Activated naive CD4-positive, alpha-beta T cell treated with Interleukin-2 at 50 U/mL for 16 hours (primary cell): ENCODE results near the gene HIPK2.

Experiments used
- DNase-seq: peaks from one replicate; pipeline ENCODE4 v3.0.0-alpha.2; 2020

Gene HIPK2

GRCh38 chr7:139777948-139778841 is at the start of gene HIPK2:
HIPK2 (minus strand) TSS chr7:139777998; CDS start chr7:139777623, 375 bp downstream.
- peak; percentile 77 for DNase-seq

GRCh38 chr7:139827042-139827441 is 49.2 kb upstream of the HIPK2 start:
- DNase-seq: no peak

- DNase-seq: no peak
Observed at GRCh38 chr7:139825666-139826290, 48.0 kb upstream of the HIPK2 start.

- no peak for DNase-seq
Observed at GRCh38 chr7:139823959-139824521, 46.2 kb upstream of the HIPK2 start.

- no peak for DNase-seq
Observed at GRCh38 chr7:139822855-139823254, 45.1 kb upstream of the HIPK2 start.

GRCh38 chr7:139821349-139822105 is 43.7 kb upstream of the HIPK2 start:
- no peak for DNase-seq

GRCh38 chr7:139820089-139820488 is 42.3 kb upstream of the HIPK2 start:
- no peak for DNase-seq

- no peak for DNase-seq
Observed at GRCh38 chr7:139817249-139817648, 39.5 kb upstream of the HIPK2 start.

GRCh38 chr7:139813689-139814088 is 35.9 kb upstream of the HIPK2 start:
- no peak for DNase-seq

GRCh38 chr7:139813151-139813550 is 35.4 kb upstream of the HIPK2 start:
- DNase-seq: no peak

- no peak for DNase-seq
Observed at GRCh38 chr7:139811066-139811465, 33.3 kb upstream of the HIPK2 start.

- no peak for DNase-seq
Observed at GRCh38 chr7:139808846-139809442, 31.1 kb upstream of the HIPK2 start.

GRCh38 chr7:139808427-139808826 is 30.6 kb upstream of the HIPK2 start:
- no peak for DNase-seq

- DNase-seq: no peak
Observed at GRCh38 chr7:139807009-139807408, 29.2 kb upstream of the HIPK2 start.

GRCh38 chr7:139804571-139804970 is 26.8 kb upstream of the HIPK2 start:
- DNase-seq: no peak

GRCh38 chr7:139799586-139799985 is 21.8 kb upstream of the HIPK2 start:
- no peak for DNase-seq

GRCh38 chr7:139798892-139799291 is 21.1 kb upstream of the HIPK2 start:
- DNase-seq: no peak

- no peak for DNase-seq
Observed at GRCh38 chr7:139798221-139798620, 20.4 kb upstream of the HIPK2 start.

- no peak for DNase-seq
Observed at GRCh38 chr7:139797607-139798006, 19.8 kb upstream of the HIPK2 start.

- no peak for DNase-seq
Observed at GRCh38 chr7:139791316-139791715, 13.5 kb upstream of the HIPK2 start.

- no peak for DNase-seq
Observed at GRCh38 chr7:139784648-139785047, 6.8 kb upstream of the HIPK2 start.

GRCh38 chr7:139783647-139784385 is 6.0 kb upstream of the HIPK2 start:
- DNase-seq: no peak
